Liver (tissue), 9 donors: ENCODE results near the gene APOBEC2. TPM values are rescaled to one million over a fixed set of nuclear protein-coding genes. Genes with fewer than 3 reads are reported as not detected.
A peak's percentile ranks its signal among the peaks of the same experiment; 100 is the strongest.

Source experiments
- DNase-seq: peaks from one replicate; pipeline ENCODE4 v3.0.0-alpha.2; 2017; ENCODE audit warnings: low spot score
- H3K27ac ChIP-seq, 2 donors: one replicate each; pipeline ENCODE4 v1.7.0; 2013; ENCODE audit warnings: inconsistent platforms in 2 of 2, low read length in 2 of 2, control low read depth in 1 of 2, low read depth in 1 of 2, mild to moderate bottlenecking in 1 of 2
- H3K27me3 ChIP-seq, 4 donors: one replicate each; pipeline versions ENCODE4 v1.6.1 to v1.7.0; 2013; ENCODE audit warnings: low read length in 3 of 4, inconsistent platforms in 1 of 4, mild to moderate bottlenecking in 1 of 4, moderate library complexity in 1 of 4; ENCODE audit not compliant: control insufficient read depth in 4 of 4, insufficient read depth in 4 of 4
- H3K36me3 ChIP-seq, 4 donors: one replicate each; pipeline versions ENCODE4 v1.6.1 to v1.7.0; 2013; ENCODE audit warnings: low read length in 3 of 4, mild to moderate bottlenecking in 3 of 4, low read depth in 1 of 4, moderate library complexity in 1 of 4; ENCODE audit not compliant: control insufficient read depth in 4 of 4, insufficient read depth in 3 of 4
- H3K4me1 ChIP-seq, 4 donors: one replicate each; pipeline versions ENCODE4 v1.6.1 to v1.7.0; 2013; ENCODE audit warnings: low read length in 3 of 4, mild to moderate bottlenecking in 3 of 4, moderate library complexity in 1 of 4; ENCODE audit not compliant: control insufficient read depth in 4 of 4, insufficient read depth in 4 of 4
- H3K4me3 ChIP-seq, 3 donors: one replicate each; pipeline versions ENCODE4 v1.6.1 to v1.7.0; 2013; ENCODE audit warnings: low read length in 3 of 3, control low read depth in 1 of 3, low read depth in 1 of 3, mild to moderate bottlenecking in 1 of 3
- H3K9ac ChIP-seq, 2 donors: one replicate each; pipeline ENCODE4 v1.7.0; 2013; ENCODE audit warnings: low read length in 2 of 2, mild to moderate bottlenecking in 2 of 2, moderate library complexity in 2 of 2, control low read depth in 1 of 2, low read depth in 1 of 2
- H3K9me3 ChIP-seq, 4 donors: one replicate each; pipeline versions ENCODE4 v1.6.1 to v1.7.0; 2013; ENCODE audit warnings: low read length in 3 of 4; ENCODE audit not compliant: control insufficient read depth in 4 of 4
- EGR1 ChIP-seq, 2 donors: IDR thresholded peaks; 2 replicates each; pipeline ENCODE4 v1.6.1; 2016 to 2018; ENCODE audit warnings: antibody characterized with exemption in 2 of 2, low read depth in 2 of 2
- FOXA1 ChIP-seq: IDR thresholded peaks from 2 replicates; pipeline ENCODE4 v1.6.1; 2016; ENCODE audit warnings: antibody characterized with exemption
- FOXA2 ChIP-seq: IDR thresholded peaks from 2 replicates; pipeline ENCODE4 v1.6.1; 2016; ENCODE audit warnings: antibody characterized with exemption
- GABPA ChIP-seq, 2 donors: IDR thresholded peaks in 1 of 2; conservative IDR thresholded peaks in 1 of 2; 2 replicates each; pipeline ENCODE4 v1.6.1; 2016; ENCODE audit warnings: antibody characterized with exemption in 2 of 2, mild to moderate bottlenecking in 1 of 2, moderate library complexity in 1 of 2
- HNF4A ChIP-seq, 2 donors: conservative IDR thresholded peaks; 2 replicates each; pipeline ENCODE4 v1.6.1; 2016; ENCODE audit warnings: antibody characterized with exemption in 2 of 2, mild to moderate bottlenecking in 2 of 2
- HNF4G ChIP-seq: IDR thresholded peaks from 2 replicates; pipeline ENCODE4 v1.6.1; 2016; ENCODE audit warnings: antibody characterized with exemption
- JUND ChIP-seq, 2 donors: IDR thresholded peaks; 2 replicates each; pipeline ENCODE4 v1.6.1; 2016; ENCODE audit warnings: antibody characterized with exemption in 2 of 2
- NR2F2 ChIP-seq: IDR thresholded peaks from 2 replicates; pipeline ENCODE4 v1.6.1; 2016; ENCODE audit warnings: antibody characterized with exemption
- RAD21 ChIP-seq, 2 donors: IDR thresholded peaks; 2 replicates each; pipeline ENCODE4 v1.6.1; 2016; ENCODE audit warnings: antibody characterized with exemption in 2 of 2, mild to moderate bottlenecking in 2 of 2
- RXRA ChIP-seq, 2 donors: IDR thresholded peaks; 2 replicates each; pipeline ENCODE4 v1.6.1; 2017 to 2018; ENCODE audit warnings: antibody characterized with exemption in 2 of 2, mild to moderate bottlenecking in 1 of 2
- SP1 ChIP-seq: IDR thresholded peaks from 2 replicates; pipeline ENCODE4 v1.6.1; 2018; ENCODE audit warnings: antibody characterized with exemption, mild to moderate bottlenecking
- TAF1 ChIP-seq: conservative IDR thresholded peaks from 2 replicates; pipeline ENCODE4 v1.6.1; 2016; ENCODE audit warnings: antibody characterized with exemption, mild to moderate bottlenecking
- YY1 ChIP-seq: IDR thresholded peaks from 2 replicates; pipeline ENCODE4 v1.6.1; 2016; ENCODE audit warnings: antibody characterized with exemption, mild to moderate bottlenecking
- WGBS: extraction: QIAGEN DNeasy Blood & Tissue Kit; methylation state at CpG from one replicate; pipeline ENCODE4 v1.1.7; 2013; 5-methylcytosine and 5-hydroxymethylcytosine counted together
- polyA plus RNA-seq, 2 donors: library from polyadenylated mRNA; stranded (reverse) in 1 of 2; unstranded in 1 of 2; fragments of 200-250 nt in 1 of 2; fragments of >200 nt in 1 of 2; fragmentation: Nextera tagmentation in 1 of 2; extraction: Ambion mirVana in 1 of 2; gene quantifications; one replicate each; pipeline versions ENCODE4 v1.2.1 to v1.2.3, GENCODE V29; 2013 to 2015
- total RNA-seq, 2 donors: library from RNA; depleted of rRNA; stranded (reverse); fragments of >200 nt; gene quantifications; one replicate each; pipeline ENCODE4 v1.2.3, GENCODE V29; 2014
- TF ChIP-seq, protein P1 (sequence below): IDR thresholded peaks from 2 replicates; pipeline ENCODE4 v1.6.1; 2016; ENCODE audit warnings: antibody characterized with exemption
- TF ChIP-seq, protein P2 (sequence below): IDR thresholded peaks from 2 replicates; pipeline ENCODE4 v1.6.1; 2016; ENCODE audit warnings: antibody characterized with exemption
- TF ChIP-seq, protein P3 (sequence below): fragments of 150-350 bp; IDR thresholded peaks from 2 replicates; pipeline ENCODE4 v1.5.1; 2017; ENCODE audit warnings: improper control_type of control experiment, low read depth, low read length; ENCODE audit not compliant: missing input control
- TF ChIP-seq, protein P4 (sequence below): IDR thresholded peaks from 2 replicates; pipeline ENCODE4 v1.6.1; 2016; ENCODE audit warnings: antibody characterized with exemption, mild to moderate bottlenecking
- TF ChIP-seq, protein P5 (sequence below): IDR thresholded peaks from 2 replicates; pipeline ENCODE4 v1.6.1; 2016; ENCODE audit warnings: antibody characterized with exemption
- donor health status: healthy.
- donor health status: healthy.
- donor health status: healthy.
- donor health status: healthy.
- donor health status: healthy.

Gene APOBEC2
- total and polyA plus RNA-seq, 4 donors = 1.6 to 2.3 TPM; not detected in 2

DNA sequence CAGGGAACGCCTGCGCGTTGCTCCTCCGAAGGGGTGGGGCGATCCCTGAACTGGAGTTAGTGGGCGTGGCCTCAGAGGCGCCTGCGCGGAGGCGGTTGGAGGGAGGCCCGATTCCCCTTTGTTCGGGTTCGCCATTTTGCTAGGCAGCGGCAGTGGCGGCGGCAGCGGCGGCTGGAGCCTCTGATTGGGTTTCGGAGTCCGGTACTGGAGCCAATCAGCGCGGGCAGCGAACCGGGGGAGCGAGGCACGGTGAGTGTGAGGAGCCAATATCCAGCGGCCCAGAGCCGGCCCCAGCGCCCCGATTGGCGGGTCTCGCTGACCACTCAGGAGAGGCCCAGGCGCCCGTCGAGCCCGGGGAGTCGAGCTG is 19.8 kb downstream of the APOBEC2 start, which contains the start of gene NFYA:
Gene NFYA (plus strand): TSS at position 139 of the 367 bp plus-strand sequence. CDS start 6,116 bp downstream, outside the sequence.
- no peaks in the 10 kb centered on the region for H3K9me3 ChIP-seq
- peak within 1 kb of the TSS; percentile 84 to 93 (median 84) for H3K4me3 ChIP-seq
- H3K9ac ChIP-seq = peak within 1 kb of the TSS; percentile 98 to 99
- peaks cover 1 to 42% (median 34%) of the 10 kb centered on the region in 4 donors for H3K4me1 ChIP-seq
- peak within 1 kb of the TSS; percentile 99 to 100 for H3K27ac ChIP-seq
- no peak for DNase-seq
- H3K27me3 ChIP-seq = no peaks in the 10 kb centered on the region
- WGBS = under 1% methylated on average over 37 of the region's 37 CpGs
- TF ChIP-seq YY1 (peak; percentile 94), SP1 (peak; percentile 77), EGR1 (IDR thresholded peaks at IDR 0.05; ENCODE audit: low read depth in 2 of 2) (no peak)
- H3K36me3 ChIP-seq = peaks cover 0 to 7% (median 3%) of the 10 kb centered on the region in 4 donors

DNA sequence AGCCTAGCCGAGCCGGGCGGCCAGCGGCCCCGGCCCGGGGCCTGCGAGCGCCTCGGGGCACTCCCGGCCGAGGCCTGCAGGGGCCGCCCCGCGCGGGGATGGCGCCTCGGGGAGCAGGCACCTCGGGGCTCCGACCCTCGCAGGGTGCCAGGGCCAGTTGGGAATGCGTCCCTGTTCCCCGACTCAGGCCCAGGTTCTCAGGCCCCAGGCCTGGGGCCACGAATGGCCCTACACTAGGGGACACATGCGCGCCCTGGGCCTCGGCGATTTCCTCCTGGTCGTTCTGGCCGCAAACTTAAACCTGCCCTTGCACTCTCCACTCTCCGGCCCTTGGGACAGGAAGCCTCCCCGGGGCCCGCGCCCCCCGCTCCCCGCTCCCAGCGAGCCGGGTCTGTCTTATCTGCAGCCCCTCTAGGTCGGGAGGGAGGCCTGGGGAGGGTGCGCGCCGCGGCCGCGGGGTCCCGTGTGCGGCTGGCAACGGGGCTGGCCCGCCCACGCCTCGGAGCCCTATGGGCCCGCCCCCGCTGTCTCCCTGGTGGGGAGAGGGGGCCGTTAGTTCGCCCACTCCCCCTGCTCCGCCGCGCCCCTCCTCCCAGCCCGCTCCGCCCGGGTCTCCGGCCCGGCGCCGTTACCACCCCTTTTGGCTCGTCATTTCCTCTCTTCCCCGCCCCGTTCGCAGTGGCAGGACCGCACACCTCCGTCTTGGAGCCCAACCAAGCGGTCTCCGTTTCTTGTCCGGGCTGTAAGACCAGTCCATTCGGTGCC is 20.4 kb downstream of the APOBEC2 start:
- TF ChIP-seq HNF4A (conservative IDR thresholded peaks at IDR 0.05) (no peak), FOXA2 (no peak), RXRA (IDR thresholded peaks at IDR 0.05) (no peak), TAF1 (peak; percentile 50), FOXA1 (no peak), SP1 (peak; percentile 23), JUND (IDR thresholded peaks at IDR 0.05) (no peak), YY1 (peak; percentile 36), GABPA (IDR thresholded peaks at IDR 0.05 in 1 of 2, conservative IDR thresholded peaks at IDR 0.05 in 1 of 2) (peak in 1 of 2 donors; percentile 70), RAD21 (IDR thresholded peaks at IDR 0.05) (peak in 1 of 2 donors; percentile 13), EGR1 (IDR thresholded peaks at IDR 0.05; ENCODE audit: low read depth in 2 of 2) (peak in 1 of 2 donors; percentile 65), NR2F2 (no peak), HNF4G (no peak)
- TF ChIP-seq, protein P1, sequence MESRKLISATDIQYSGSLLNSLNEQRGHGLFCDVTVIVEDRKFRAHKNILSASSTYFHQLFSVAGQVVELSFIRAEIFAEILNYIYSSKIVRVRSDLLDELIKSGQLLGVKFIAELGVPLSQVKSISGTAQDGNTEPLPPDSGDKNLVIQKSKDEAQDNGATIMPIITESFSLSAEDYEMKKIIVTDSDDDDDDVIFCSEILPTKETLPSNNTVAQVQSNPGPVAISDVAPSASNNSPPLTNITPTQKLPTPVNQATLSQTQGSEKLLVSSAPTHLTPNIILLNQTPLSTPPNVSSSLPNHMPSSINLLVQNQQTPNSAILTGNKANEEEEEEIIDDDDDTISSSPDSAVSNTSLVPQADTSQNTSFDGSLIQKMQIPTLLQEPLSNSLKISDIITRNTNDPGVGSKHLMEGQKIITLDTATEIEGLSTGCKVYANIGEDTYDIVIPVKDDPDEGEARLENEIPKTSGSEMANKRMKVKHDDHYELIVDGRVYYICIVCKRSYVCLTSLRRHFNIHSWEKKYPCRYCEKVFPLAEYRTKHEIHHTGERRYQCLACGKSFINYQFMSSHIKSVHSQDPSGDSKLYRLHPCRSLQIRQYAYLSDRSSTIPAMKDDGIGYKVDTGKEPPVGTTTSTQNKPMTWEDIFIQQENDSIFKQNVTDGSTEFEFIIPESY = no peak
- TF ChIP-seq, protein P2, sequence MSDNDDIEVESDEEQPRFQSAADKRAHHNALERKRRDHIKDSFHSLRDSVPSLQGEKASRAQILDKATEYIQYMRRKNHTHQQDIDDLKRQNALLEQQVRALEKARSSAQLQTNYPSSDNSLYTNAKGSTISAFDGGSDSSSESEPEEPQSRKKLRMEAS = no peak
- TF ChIP-seq, protein P3, sequence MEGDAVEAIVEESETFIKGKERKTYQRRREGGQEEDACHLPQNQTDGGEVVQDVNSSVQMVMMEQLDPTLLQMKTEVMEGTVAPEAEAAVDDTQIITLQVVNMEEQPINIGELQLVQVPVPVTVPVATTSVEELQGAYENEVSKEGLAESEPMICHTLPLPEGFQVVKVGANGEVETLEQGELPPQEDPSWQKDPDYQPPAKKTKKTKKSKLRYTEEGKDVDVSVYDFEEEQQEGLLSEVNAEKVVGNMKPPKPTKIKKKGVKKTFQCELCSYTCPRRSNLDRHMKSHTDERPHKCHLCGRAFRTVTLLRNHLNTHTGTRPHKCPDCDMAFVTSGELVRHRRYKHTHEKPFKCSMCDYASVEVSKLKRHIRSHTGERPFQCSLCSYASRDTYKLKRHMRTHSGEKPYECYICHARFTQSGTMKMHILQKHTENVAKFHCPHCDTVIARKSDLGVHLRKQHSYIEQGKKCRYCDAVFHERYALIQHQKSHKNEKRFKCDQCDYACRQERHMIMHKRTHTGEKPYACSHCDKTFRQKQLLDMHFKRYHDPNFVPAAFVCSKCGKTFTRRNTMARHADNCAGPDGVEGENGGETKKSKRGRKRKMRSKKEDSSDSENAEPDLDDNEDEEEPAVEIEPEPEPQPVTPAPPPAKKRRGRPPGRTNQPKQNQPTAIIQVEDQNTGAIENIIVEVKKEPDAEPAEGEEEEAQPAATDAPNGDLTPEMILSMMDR = no peak
- TF ChIP-seq, protein P4, sequence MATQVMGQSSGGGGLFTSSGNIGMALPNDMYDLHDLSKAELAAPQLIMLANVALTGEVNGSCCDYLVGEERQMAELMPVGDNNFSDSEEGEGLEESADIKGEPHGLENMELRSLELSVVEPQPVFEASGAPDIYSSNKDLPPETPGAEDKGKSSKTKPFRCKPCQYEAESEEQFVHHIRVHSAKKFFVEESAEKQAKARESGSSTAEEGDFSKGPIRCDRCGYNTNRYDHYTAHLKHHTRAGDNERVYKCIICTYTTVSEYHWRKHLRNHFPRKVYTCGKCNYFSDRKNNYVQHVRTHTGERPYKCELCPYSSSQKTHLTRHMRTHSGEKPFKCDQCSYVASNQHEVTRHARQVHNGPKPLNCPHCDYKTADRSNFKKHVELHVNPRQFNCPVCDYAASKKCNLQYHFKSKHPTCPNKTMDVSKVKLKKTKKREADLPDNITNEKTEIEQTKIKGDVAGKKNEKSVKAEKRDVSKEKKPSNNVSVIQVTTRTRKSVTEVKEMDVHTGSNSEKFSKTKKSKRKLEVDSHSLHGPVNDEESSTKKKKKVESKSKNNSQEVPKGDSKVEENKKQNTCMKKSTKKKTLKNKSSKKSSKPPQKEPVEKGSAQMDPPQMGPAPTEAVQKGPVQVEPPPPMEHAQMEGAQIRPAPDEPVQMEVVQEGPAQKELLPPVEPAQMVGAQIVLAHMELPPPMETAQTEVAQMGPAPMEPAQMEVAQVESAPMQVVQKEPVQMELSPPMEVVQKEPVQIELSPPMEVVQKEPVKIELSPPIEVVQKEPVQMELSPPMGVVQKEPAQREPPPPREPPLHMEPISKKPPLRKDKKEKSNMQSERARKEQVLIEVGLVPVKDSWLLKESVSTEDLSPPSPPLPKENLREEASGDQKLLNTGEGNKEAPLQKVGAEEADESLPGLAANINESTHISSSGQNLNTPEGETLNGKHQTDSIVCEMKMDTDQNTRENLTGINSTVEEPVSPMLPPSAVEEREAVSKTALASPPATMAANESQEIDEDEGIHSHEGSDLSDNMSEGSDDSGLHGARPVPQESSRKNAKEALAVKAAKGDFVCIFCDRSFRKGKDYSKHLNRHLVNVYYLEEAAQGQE = peak; percentile 21
- TF ChIP-seq, protein P5, sequence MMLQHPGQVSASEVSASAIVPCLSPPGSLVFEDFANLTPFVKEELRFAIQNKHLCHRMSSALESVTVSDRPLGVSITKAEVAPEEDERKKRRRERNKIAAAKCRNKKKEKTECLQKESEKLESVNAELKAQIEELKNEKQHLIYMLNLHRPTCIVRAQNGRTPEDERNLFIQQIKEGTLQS = no peak
- peak overlapping the region; percentile 96 to 98 for H3K9ac ChIP-seq
- H3K36me3 ChIP-seq = peaks cover 0 to 4% (median under 1%) of the 10 kb centered on the region in 4 donors
- H3K27ac ChIP-seq = peak overlapping the region; percentile 99 to 100
- peak; percentile 86 for DNase-seq
- under 1% methylated on average over 74 of the region's 74 CpGs for WGBS
- no peaks in the 10 kb centered on the region for H3K27me3 ChIP-seq
- peaks cover 1 to 42% (median 34%) of the 10 kb centered on the region in 4 donors for H3K4me1 ChIP-seq
- no peaks in the 10 kb centered on the region for H3K9me3 ChIP-seq
- H3K4me3 ChIP-seq = peak overlapping the region; percentile 84 to 93 (median 84)
